ENCODE data around the gene METRNL.

DNA sequence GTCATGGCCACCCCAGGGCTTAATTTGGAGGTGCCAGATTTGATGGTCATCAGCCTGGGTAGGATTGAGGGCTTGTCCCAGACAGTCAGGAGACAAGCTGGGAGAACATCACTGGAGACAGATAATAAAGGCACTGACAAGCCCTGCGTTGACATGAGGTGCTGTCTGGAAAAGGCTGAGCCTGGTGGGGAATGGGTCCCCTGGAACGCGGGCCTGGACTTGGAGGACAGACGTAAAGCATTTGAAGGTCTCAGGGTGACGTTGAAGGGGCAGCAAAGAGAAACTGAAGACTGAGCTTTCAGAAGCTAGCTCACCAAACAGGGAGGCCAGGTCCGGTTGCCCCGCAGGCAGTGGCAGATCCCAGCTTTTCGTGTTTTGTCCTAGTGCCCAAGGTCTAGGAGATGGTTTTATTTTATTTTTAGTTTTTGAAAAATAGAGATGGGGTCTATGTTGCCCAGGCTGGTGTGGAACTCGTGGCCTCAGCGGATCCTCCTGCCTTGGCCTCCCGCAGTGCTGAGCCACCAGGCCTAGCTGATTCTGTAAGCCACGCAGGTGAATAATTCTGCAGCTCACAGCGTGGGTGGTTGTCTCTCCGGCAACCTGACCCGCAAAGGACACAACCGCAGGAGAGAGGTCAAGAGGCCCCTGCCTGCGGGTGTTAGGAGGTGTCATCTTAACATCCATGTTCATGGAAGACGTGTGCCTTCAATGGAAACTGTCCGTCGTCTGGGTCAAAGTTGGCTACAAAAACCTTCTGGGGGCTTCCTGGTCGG, 37.6 kb downstream of the METRNL start:
- TF ChIP-seq TARDBP (IDR thresholded peaks at IDR 0.05) (no peak), FOXK2 (IDR thresholded peaks at IDR 0.05) (no peak), BHLHE40 (IDR thresholded peaks at IDR 0.05; ENCODE audit: borderline replicate concordance) (no peak), SP1 (IDR thresholded peaks at IDR 0.05) (no peak), ELF4 (IDR thresholded peaks at IDR 0.05) (no peak), ARNT (IDR thresholded peaks at IDR 0.05) (no peak)
- TF ChIP-seq, protein P1, sequence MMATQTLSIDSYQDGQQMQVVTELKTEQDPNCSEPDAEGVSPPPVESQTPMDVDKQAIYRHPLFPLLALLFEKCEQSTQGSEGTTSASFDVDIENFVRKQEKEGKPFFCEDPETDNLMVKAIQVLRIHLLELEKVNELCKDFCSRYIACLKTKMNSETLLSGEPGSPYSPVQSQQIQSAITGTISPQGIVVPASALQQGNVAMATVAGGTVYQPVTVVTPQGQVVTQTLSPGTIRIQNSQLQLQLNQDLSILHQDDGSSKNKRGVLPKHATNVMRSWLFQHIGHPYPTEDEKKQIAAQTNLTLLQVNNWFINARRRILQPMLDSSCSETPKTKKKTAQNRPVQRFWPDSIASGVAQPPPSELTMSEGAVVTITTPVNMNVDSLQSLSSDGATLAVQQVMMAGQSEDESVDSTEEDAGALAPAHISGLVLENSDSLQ (IDR thresholded peaks at IDR 0.05), result no peak
